ENCODE measurements around the gene TRDN.

TRDN gene

DNA sequence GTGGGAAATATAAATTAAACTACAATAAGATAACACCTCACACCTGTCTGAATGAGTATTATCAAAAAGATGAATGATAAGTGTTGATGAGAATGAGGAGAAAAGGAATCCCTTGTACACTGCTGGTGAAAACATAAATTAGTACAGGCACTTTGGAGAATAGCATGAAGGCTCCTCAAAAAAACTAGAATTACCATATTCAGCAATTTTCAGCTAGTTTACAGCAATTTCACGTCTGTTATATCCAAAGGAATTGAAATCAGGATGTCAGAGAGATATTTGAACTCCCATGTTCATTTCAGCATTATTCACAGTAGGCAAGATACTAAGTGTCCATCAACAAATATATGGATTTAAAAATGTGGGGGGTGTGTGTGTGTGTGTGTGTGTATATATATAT, 348.1 kb downstream of the TRDN start:
- H3K36me3 ChIP-seq (ENCODE audit: control insufficient read depth in 2 of 2, insufficient read depth in 1 of 2, low read length in 2 of 2), result no peaks in the 10 kb centered on the region
- CTCF ChIA-PET, result no interaction called here
- H3K9me3 ChIP-seq (ENCODE audit: control insufficient read depth, insufficient read depth, low read depth, low read length), result no peaks in the 10 kb centered on the region
- no peaks in the 10 kb centered on the region for H3K4me1 ChIP-seq (ENCODE audit: control insufficient read depth, insufficient read depth, low read length)
- no peak overlapping the region for H3K4me3 ChIP-seq (ENCODE audit: low read depth, low read length)
- H3K27ac ChIP-seq (ENCODE audit: extremely low read depth, low read depth, low read length), result no peak overlapping the region
- POLR2A ChIA-PET, result no interaction called here
- TF ChIP-seq SP3 (tag by site-specific recombination; IDR thresholded peaks at IDR 0.05) (no peak), ZNF311 (tag by site-specific recombination; IDR thresholded peaks at IDR 0.05; ENCODE audit: borderline replicate concordance) (no peak), HOXD13 (CRISPR knock-in tag; IDR thresholded peaks at IDR 0.05; ENCODE audit: borderline replicate concordance) (no peak), ZNF677 (tag by site-specific recombination; IDR thresholded peaks at IDR 0.05) (no peak), ZNF2 (tag by site-specific recombination; IDR thresholded peaks at IDR 0.05) (no peak), SCRT1 (tag by site-specific recombination; IDR thresholded peaks at IDR 0.05; ENCODE audit: borderline replicate concordance) (no peak), ZNF335 (tag by site-specific recombination; conservative IDR thresholded peaks at IDR 0.05) (no peak), ZNF426 (tag by site-specific recombination; IDR thresholded peaks at IDR 0.05) (no peak), ZNF791 (tag by site-specific recombination; IDR thresholded peaks at IDR 0.05) (no peak), ZNF692 (tag by site-specific recombination; IDR thresholded peaks at IDR 0.05) (no peak), ZNF223 (tag by site-specific recombination; IDR thresholded peaks at IDR 0.05) (no peak), ZNF221 (tag by site-specific recombination; IDR thresholded peaks at IDR 0.05; ENCODE audit: borderline replicate concordance) (no peak), ZNF785 (tag by site-specific recombination; IDR thresholded peaks at IDR 0.05) (no peak), ZNF623 (tag by site-specific recombination; IDR thresholded peaks at IDR 0.05) (no peak)

- H3K27ac ChIP-seq (ENCODE audit: extremely low read depth, low read depth, low read length), result no peak overlapping the region
- no peaks in the 10 kb centered on the region for H3K36me3 ChIP-seq (ENCODE audit: control insufficient read depth in 2 of 2, insufficient read depth in 1 of 2, low read length in 2 of 2)
- CTCF ChIA-PET, result interaction anchor here (0.6 kb wide), 1 partner anchor 323 kb away, joined by 3 read pairs; no protein-coding TSS in a partner anchor
- H3K9me3 ChIP-seq (ENCODE audit: control insufficient read depth, insufficient read depth, low read depth, low read length), result no peaks in the 10 kb centered on the region
- POLR2A ChIA-PET, result no interaction called here
- no peak overlapping the region for H3K4me3 ChIP-seq (ENCODE audit: low read depth, low read length)
- H3K4me1 ChIP-seq (ENCODE audit: control insufficient read depth, insufficient read depth, low read length), result no peaks in the 10 kb centered on the region
- TF ChIP-seq ZIC2 (tag by site-specific recombination; IDR thresholded peaks at IDR 0.05), result no peak
- peak; percentile 53 for TF ChIP-seq ZNF335 (tag by site-specific recombination; conservative IDR thresholded peaks at IDR 0.05)
- TF ChIP-seq ZBTB17 (tag by site-specific recombination; IDR thresholded peaks at IDR 0.05), result no peak
- TF ChIP-seq ZSCAN23 (tag by site-specific recombination; IDR thresholded peaks at IDR 0.05), result no peak
- no peak for TF ChIP-seq PRDM1 (tag by site-specific recombination; IDR thresholded peaks at IDR 0.05)
These were observed 360.2 kb downstream of the TRDN start for GRCh38 chr6:123276546-123276980.

DNA sequence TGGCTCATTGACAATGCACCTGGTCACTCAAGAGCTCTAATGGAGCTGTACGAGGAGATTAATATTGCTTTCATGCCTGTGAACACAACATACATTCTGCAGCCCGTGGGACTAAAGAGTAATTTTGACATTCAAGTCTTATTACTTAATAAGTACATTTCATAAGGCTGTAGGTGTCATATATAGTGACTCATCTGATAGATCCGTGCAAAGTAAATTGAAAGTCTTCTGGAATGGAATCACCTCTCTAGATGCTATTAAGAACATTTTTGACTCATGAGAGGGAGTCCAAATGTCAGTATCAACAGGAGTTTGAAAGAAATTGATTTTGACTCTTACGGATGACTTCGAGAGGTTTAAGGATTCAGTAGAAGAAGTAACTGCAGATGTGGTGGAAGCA, 372.8 kb downstream of the TRDN start:
- Histone ChIP-seq H3K4me3 (ENCODE audit: low read depth, low read length) (no peak overlapping the region), H3K4me1 (ENCODE audit: control insufficient read depth, insufficient read depth, low read length) (no peaks in the 10 kb centered on the region), H3K9me3 (ENCODE audit: control insufficient read depth, insufficient read depth, low read depth, low read length) (no peaks in the 10 kb centered on the region), H3K36me3 (ENCODE audit: control insufficient read depth in 2 of 2, insufficient read depth in 1 of 2, low read length in 2 of 2) (no peaks in the 10 kb centered on the region), H3K27ac (ENCODE audit: extremely low read depth, low read depth, low read length) (no peak overlapping the region)
- no peak for TF ChIP-seq ZNF366 (tag by site-specific recombination; conservative IDR thresholded peaks at IDR 0.05)
- no peak for TF ChIP-seq ZNF707 (tag by site-specific recombination; IDR thresholded peaks at IDR 0.05)
- TF ChIP-seq TRIM28 (IDR thresholded peaks at IDR 0.05; ENCODE audit: borderline replicate concordance, low read length), result no peak
- no peak for TF ChIP-seq ZNF76 (tag by site-specific recombination; IDR thresholded peaks at IDR 0.05; ENCODE audit: borderline replicate concordance, low read depth)
- ChIA-PET CTCF (no interaction called here), POLR2A (no interaction called here)

Measured in HEK293 (cell line).